ENCODE measurements around the gene PEX3.

PEX3 gene

DNA sequence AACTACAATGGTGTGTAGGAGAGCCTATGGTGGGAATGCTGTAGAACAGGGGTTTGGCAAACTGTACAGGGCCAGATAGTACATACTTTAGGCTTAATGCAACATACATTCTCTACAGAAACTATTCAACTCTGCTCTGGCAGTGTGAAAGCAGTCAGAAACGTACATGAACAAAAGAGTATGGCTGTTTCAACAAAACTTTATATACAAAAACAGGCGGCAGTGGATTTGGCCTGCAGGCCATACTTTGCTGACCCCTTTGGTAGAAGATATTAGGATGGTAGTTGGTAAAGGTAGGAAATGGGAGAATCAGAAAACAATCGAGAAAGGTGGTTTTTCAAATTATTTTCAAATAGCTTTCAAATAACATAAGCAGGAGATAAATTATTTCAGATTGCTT is 36.1 kb downstream of the PEX3 start:
- DNase-seq (ENCODE audit: low read depth), result no peak
- TF ChIP-seq, protein P1, sequence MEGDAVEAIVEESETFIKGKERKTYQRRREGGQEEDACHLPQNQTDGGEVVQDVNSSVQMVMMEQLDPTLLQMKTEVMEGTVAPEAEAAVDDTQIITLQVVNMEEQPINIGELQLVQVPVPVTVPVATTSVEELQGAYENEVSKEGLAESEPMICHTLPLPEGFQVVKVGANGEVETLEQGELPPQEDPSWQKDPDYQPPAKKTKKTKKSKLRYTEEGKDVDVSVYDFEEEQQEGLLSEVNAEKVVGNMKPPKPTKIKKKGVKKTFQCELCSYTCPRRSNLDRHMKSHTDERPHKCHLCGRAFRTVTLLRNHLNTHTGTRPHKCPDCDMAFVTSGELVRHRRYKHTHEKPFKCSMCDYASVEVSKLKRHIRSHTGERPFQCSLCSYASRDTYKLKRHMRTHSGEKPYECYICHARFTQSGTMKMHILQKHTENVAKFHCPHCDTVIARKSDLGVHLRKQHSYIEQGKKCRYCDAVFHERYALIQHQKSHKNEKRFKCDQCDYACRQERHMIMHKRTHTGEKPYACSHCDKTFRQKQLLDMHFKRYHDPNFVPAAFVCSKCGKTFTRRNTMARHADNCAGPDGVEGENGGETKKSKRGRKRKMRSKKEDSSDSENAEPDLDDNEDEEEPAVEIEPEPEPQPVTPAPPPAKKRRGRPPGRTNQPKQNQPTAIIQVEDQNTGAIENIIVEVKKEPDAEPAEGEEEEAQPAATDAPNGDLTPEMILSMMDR (IDR thresholded peaks at IDR 0.05; ENCODE audit: control insufficient read depth, extremely low read depth, insufficient read depth), result no peak
- no peak overlapping the region for H3K4me3 ChIP-seq (ENCODE audit: low read depth, low read length)

DNA sequence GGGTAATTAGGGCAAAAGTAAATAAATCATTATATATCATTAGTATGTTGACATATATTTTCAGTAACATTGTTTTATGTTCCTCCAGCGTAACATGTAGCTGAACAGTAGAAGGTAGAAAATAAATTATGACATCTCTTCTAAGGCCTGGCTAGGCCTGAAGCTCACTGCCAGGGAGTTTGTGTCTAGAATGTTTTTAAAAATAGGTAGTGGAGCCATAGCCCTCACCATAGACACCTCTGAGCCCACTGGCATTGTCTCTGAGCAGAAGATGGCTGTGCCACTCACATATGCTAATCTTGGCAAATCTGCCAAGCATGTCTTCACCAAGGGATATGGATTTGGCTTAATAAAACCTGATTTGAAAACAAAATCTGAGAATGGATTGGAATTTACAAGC is 39.6 kb downstream of the PEX3 start:
- no peak overlapping the region for H3K4me3 ChIP-seq (ENCODE audit: low read depth, low read length)
- TF ChIP-seq, protein P1 (IDR thresholded peaks at IDR 0.05; ENCODE audit: control insufficient read depth, extremely low read depth, insufficient read depth), result no peak
- DNase-seq (ENCODE audit: low read depth), result no peak

GRCh38 chr6:143490775-143491174 is 40.2 kb downstream of the PEX3 start:
- no peak for DNase-seq (ENCODE audit: low read depth)
- H3K4me3 ChIP-seq (ENCODE audit: low read depth, low read length), result no peak overlapping the region
- TF ChIP-seq, protein P1 (IDR thresholded peaks at IDR 0.05; ENCODE audit: control insufficient read depth, extremely low read depth, insufficient read depth), result no peak

GRCh38 chr6:143496974-143497373 is 46.4 kb downstream of the PEX3 start:
- TF ChIP-seq, protein P1 (IDR thresholded peaks at IDR 0.05; ENCODE audit: control insufficient read depth, extremely low read depth, insufficient read depth), result no peak
- no peak for DNase-seq (ENCODE audit: low read depth)
- H3K4me3 ChIP-seq (ENCODE audit: low read depth, low read length), result no peak overlapping the region

GRCh38 chr6:143498428-143498827 is 47.8 kb downstream of the PEX3 start:
- H3K4me3 ChIP-seq (ENCODE audit: low read depth, low read length), result no peak overlapping the region
- TF ChIP-seq, protein P1 (IDR thresholded peaks at IDR 0.05; ENCODE audit: control insufficient read depth, extremely low read depth, insufficient read depth), result no peak
- no peak for DNase-seq (ENCODE audit: low read depth)

DNA sequence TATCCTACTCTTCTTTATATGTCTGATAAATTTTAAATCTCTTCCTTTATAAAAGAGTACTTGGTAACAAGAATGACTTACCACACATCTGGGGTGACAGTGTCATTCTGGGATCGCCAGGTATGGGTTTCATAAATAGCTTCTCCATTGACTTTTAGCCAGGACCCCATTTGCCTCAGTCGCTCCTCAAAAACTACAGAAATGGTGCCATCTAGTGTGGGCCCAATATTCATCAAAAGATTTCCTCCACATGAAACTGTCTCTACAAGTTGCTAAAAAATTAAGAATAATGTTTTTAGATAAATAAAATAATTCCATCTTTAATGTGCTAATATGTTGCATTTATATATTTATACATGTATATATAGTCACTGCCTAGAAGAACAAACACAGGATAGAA is 51.2 kb downstream of the PEX3 start:
- TF ChIP-seq, protein P1 (IDR thresholded peaks at IDR 0.05; ENCODE audit: control insufficient read depth, extremely low read depth, insufficient read depth), result peak; percentile 37
- H3K4me3 ChIP-seq (ENCODE audit: low read depth, low read length), result no peak overlapping the region
- no peak for DNase-seq (ENCODE audit: low read depth)

DNA sequence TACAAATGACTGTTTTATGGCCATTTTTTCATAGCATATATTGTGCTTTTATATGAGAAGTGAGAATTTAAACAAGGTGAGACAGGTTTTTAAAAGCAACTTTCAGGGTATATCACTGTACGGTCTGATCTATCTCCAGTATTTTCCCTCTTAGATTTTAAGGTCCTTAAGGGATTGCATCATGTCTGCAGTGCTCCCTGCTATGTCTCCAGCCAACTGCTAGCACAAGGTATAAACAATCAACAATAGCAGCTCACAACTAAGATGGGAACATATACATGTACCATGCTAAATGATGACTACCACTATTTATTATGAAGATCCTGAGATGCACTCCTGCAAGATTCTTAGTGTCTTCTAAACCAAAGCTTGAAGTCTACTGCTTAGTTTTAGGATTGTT is 53.8 kb downstream of the PEX3 start:
- TF ChIP-seq, protein P1 (IDR thresholded peaks at IDR 0.05; ENCODE audit: control insufficient read depth, extremely low read depth, insufficient read depth), result no peak
- H3K4me3 ChIP-seq (ENCODE audit: low read depth, low read length), result no peak overlapping the region

More for the DNA sequence above, 53.8 kb downstream of the PEX3 start:
- DNase-seq (ENCODE audit: low read depth), result no peak

Measured in LNCaP clone FGC (cell line).